MM.1S (cell line): ENCODE data around the gene ACIN1.

Source experiments
- DNase-seq: peaks from one replicate; pipeline ENCODE4 v3.0.0-alpha.2; 2015
- H2AFZ ChIP-seq: fragments of 300-600 bp; sonication (generic); 2 replicates; pipeline ENCODE4 v1.6.0; 2016; ENCODE audit warnings: antibody characterized with exemption, low read length
- H3F3A ChIP-seq: fragments of 300-600 bp; sonication (generic); 2 replicates; pipeline ENCODE4 v1.6.1; 2016; ENCODE audit warnings: mild to moderate bottlenecking, antibody characterized with exemption, low read length, moderate library complexity, mixed read lengths; ENCODE audit not compliant: insufficient read depth
- H3K27ac ChIP-seq: fragments of 300-600 bp; sonication (generic); 2 replicates; pipeline ENCODE4 v1.5.1; 2016; ENCODE audit warnings: mild to moderate bottlenecking, low read length
- H3K27me3 ChIP-seq: fragments of 300-600 bp; sonication (generic); replicated peaks from 2 replicates; pipeline ENCODE4 v1.6.0; 2016; ENCODE audit warnings: low read length; ENCODE audit not compliant: insufficient read depth
- H3K36me3 ChIP-seq: fragments of 300-600 bp; sonication (generic); replicated peaks from 2 replicates; pipeline ENCODE4 v1.6.1; 2016; ENCODE audit warnings: mild to moderate bottlenecking, low read length, mixed read lengths; ENCODE audit not compliant: insufficient read depth
- H3K4me1 ChIP-seq: fragments of 300-600 bp; sonication (generic); 2 replicates; pipeline ENCODE4 v1.6.1; 2016; ENCODE audit warnings: low read length, mixed read lengths
- H3K4me2 ChIP-seq: fragments of 300-600 bp; sonication (generic); 2 replicates; pipeline ENCODE4 v1.6.0; 2016; ENCODE audit warnings: low read depth, low read length
- H3K4me3 ChIP-seq: fragments of 300-600 bp; sonication (generic); 2 replicates; pipeline ENCODE4 v1.5.1; 2016; ENCODE audit warnings: low read length, mixed read lengths
- H3K79me2 ChIP-seq: fragments of 300-600 bp; sonication (generic); 2 replicates; pipeline ENCODE4 v1.6.1; 2016; ENCODE audit warnings: mixed run types, low read length, mixed read lengths
- H3K9ac ChIP-seq: fragments of 300-600 bp; sonication (generic); 2 replicates; pipeline ENCODE4 v1.6.1; 2016; ENCODE audit warnings: low read length, mixed read lengths
- H3K9me2 ChIP-seq: fragments of 300-600 bp; sonication (generic); replicated peaks from 2 replicates; pipeline ENCODE4 v1.6.1; 2016; ENCODE audit warnings: mild to moderate bottlenecking, low read length, mixed read lengths; ENCODE audit not compliant: insufficient read depth
- H3K9me3 ChIP-seq: fragments of 300-600 bp; sonication (generic); replicated peaks from 2 replicates; pipeline ENCODE4 v1.6.1; 2016; ENCODE audit warnings: mild to moderate bottlenecking, low read length, mixed read lengths; ENCODE audit not compliant: insufficient read depth
- H4K20me1 ChIP-seq: fragments of 300-600 bp; sonication (generic); 2 replicates; pipeline ENCODE4 v1.6.1; 2016; ENCODE audit warnings: mild to moderate bottlenecking, low read length, moderate library complexity, mixed read lengths; ENCODE audit not compliant: insufficient read depth
- CTCF ChIP-seq: fragments of 300-600 bp; sonication (generic); IDR thresholded peaks from 2 replicates; pipeline ENCODE4 v1.5.1; 2016; ENCODE audit warnings: antibody characterized with exemption, low read length, mixed read lengths
- EZH2 ChIP-seq: fragments of 300-600 bp; sonication (generic); optimal IDR thresholded peaks from 2 replicates; pipeline ENCODE3; 2017; ENCODE audit warnings: low read depth, mild to moderate bottlenecking, antibody characterized with exemption, low read length, mixed read lengths
- EZH2phosphoT487 ChIP-seq: fragments of 300-600 bp; sonication (generic); IDR thresholded peaks from 2 replicates; pipeline ENCODE4 v1.6.1; 2018; ENCODE audit warnings: antibody characterized with exemption, low read length

The ACIN1 gene

GRCh38 chr14:23076785-23077408 lies 18.0 kb downstream of the ACIN1 start:
- no peaks in the 10 kb centered on the region; the same call in 1 of the 2 replicates for H3K36me3 ChIP-seq
- H3K79me2 ChIP-seq, result no peaks in the 10 kb centered on the region

DNA sequence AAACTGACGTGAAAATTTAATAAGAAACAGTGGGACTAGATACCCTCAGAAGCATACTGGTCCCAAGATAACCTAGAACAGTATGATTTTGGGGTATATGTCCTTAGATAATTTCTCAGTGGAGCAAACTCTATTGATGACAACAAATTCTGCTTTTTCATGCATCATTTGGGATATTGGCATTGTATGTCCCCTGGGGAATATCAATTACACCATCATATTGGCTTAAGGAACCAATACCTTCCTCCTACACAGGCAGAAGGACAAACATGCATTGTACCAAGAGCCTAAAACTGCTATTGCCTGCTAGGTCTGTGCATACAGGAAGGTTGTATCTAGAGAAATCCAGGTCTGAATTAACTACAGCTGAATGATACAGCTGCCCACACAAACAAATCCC lies 20.0 kb downstream of the ACIN1 start:
- TF ChIP-seq EZH2, result no peak
- TF ChIP-seq EZH2phosphoT487, result no peak
- no peak for TF ChIP-seq CTCF
- Histone ChIP-seq H3K9ac (no peak overlapping the region), H3K9me3 (no peaks in the 10 kb centered on the region), H3K27me3 (no peaks in the 10 kb centered on the region), H3K4me1 (peaks cover 7% of the 10 kb centered on the region; the same call in 1 of the 2 replicates), H3K9me2 (no peaks in the 10 kb centered on the region), H3F3A (no peaks in the 10 kb centered on the region), H4K20me1 (no peaks in the 10 kb centered on the region), H3K27ac (no peak overlapping the region), H3K79me2 (peaks cover 12% of the 10 kb centered on the region), H2AFZ (no peak overlapping the region), H3K4me3 (no peak overlapping the region), H3K4me2 (no peak overlapping the region), H3K36me3 (no peaks in the 10 kb centered on the region; the same call in 1 of the 2 replicates)
- DNase-seq, result no peak

More at GRCh38 chr14:23076785-23077408, 18.0 kb downstream of the ACIN1 start:
- Histone ChIP-seq H3K4me2 (no peak overlapping the region), H3K27ac (no peak overlapping the region), H4K20me1 (no peaks in the 10 kb centered on the region), H2AFZ (no peak overlapping the region), H3K9me3 (no peaks in the 10 kb centered on the region), H3K27me3 (no peaks in the 10 kb centered on the region), H3K4me3 (no peak overlapping the region), H3K9me2 (no peaks in the 10 kb centered on the region), H3K9ac (no peak overlapping the region), H3F3A (no peaks in the 10 kb centered on the region), H3K4me1 (peaks cover 3% of the 10 kb centered on the region; the same call in 1 of the 2 replicates)
- no peak for TF ChIP-seq EZH2phosphoT487
- peak; percentile 42 for TF ChIP-seq CTCF
- no peak for TF ChIP-seq EZH2
- no peak for DNase-seq

GRCh38 chr14:23071921-23072539 lies 22.9 kb downstream of the ACIN1 start:
- H3K79me2 ChIP-seq, result peaks cover 26% of the 10 kb centered on the region
- peak overlapping the region; percentile 83; the same call in 1 of the 2 replicates for H3K9ac ChIP-seq
- H3K4me2 ChIP-seq, result peak overlapping the region; percentile 72; the same call in 1 of the 2 replicates
- no peak for DNase-seq
- H3K36me3 ChIP-seq, result no peaks in the 10 kb centered on the region; the same call in 1 of the 2 replicates
- H3K4me1 ChIP-seq, result peaks cover 7% of the 10 kb centered on the region; the same call in 1 of the 2 replicates
- H2AFZ ChIP-seq, result no peak overlapping the region
- no peaks in the 10 kb centered on the region for H3K9me2 ChIP-seq
- H3K27me3 ChIP-seq, result no peaks in the 10 kb centered on the region
- TF ChIP-seq EZH2, result no peak
- no peak for TF ChIP-seq CTCF
- no peak for TF ChIP-seq EZH2phosphoT487
- no peaks in the 10 kb centered on the region for H3F3A ChIP-seq
- H3K4me3 ChIP-seq, result no peak overlapping the region
- peak overlapping the region; percentile 10; the same call in 1 of the 2 replicates for H3K27ac ChIP-seq
- H3K9me3 ChIP-seq, result no peaks in the 10 kb centered on the region
- no peaks in the 10 kb centered on the region for H4K20me1 ChIP-seq
